ENCODE results near the gene SPRY4. TPM values are rescaled to one million over a fixed set of nuclear protein-coding genes. Genes with fewer than 3 reads are reported as not detected.

Gene SPRY4
- total RNA-seq, 2 experiments from 2014 or later, result 0.86 to 1.3 TPM

DNA sequence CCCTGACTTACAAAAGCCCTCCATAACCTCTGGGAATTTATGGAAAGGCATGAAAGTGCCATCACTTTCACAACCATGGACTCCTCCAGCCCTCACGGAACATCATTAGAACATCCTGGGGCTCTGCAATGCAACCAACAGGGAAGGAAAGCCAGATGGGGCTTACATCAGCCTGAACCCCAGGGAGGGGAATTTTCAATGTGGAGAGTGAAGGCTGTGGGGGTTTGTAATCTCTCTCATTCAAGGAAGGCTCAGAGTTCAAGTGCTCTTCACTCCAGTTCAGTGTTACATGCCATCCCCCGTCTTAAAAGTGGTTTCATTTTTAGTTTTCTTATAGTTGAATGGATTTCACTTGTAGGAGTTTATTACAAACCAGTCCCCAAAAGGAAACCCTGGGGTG, 5.7 kb downstream of the SPRY4 start:
- CTCF ChIA-PET, result no interaction called here
- Mint-ChIP-seq H3K9me3 (no peaks in the 10 kb centered on the region), H3K27me3 (peaks cover 12% of the 10 kb centered on the region), H3K4me3 (no peak overlapping the region), H3K4me1 (peaks cover 33% of the 10 kb centered on the region), H3K36me3 (ENCODE audit: low read depth) (no peaks in the 10 kb centered on the region), H3K27ac (no peak overlapping the region)
- POLR2A ChIA-PET, result no interaction called here
- DNase-seq, result no peak

DNA sequence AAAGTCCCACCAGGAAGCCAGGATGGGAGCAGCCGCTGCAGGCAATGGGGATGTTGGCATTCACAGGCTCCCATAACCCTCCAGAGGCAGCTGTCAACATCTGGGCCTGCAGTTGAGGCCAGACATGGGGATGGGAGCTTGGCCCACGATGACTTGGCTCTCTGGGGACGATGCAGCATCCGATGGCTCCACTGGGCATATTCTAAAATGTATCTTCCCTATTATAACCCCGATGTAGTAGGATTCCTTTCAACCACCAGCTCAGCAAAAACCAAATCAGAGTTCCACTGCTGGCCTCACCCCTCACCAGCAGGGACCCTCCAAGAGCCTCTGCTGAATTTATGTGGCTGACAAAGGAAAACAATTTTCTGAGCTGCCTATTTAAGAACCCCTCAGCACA, 7.1 kb downstream of the SPRY4 start:
- no peak for DNase-seq
- Mint-ChIP-seq H3K27me3 (peaks cover 4% of the 10 kb centered on the region), H3K4me1 (peaks cover 26% of the 10 kb centered on the region), H3K4me3 (no peak overlapping the region), H3K9me3 (no peaks in the 10 kb centered on the region), H3K27ac (no peak overlapping the region), H3K36me3 (ENCODE audit: low read depth) (no peaks in the 10 kb centered on the region)
- ChIA-PET CTCF (no interaction called here), POLR2A (no interaction called here)

DNA sequence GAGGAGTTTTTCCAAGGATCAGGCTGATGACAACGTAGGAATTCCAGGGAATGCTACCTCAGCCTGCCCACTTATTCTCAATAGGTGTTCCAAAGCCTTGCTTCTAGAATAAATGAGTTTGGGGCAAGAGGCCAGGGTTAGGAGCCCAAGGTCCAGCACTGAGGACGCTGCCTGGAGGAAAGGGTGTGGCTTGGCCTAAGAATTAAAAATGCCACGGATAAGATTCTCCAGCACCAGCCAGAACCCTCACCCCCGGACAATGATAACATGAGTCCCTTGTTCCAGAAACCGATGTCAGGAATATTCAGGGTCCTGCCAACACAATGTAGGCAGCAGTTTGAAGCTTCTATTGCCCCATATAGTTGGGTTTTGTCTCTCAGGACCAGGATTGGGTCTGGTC, 7.6 kb downstream of the SPRY4 start:
- POLR2A ChIA-PET, result no interaction called here
- CTCF ChIA-PET, result no interaction called here
- no peaks in the 10 kb centered on the region for H3K36me3 Mint-ChIP-seq (ENCODE audit: low read depth)
- no peaks in the 10 kb centered on the region for H3K9me3 Mint-ChIP-seq
- H3K27me3 Mint-ChIP-seq, result peaks cover 2% of the 10 kb centered on the region
- DNase-seq, result no peak
- H3K4me3 Mint-ChIP-seq, result no peak overlapping the region
- H3K4me1 Mint-ChIP-seq, result peaks cover 26% of the 10 kb centered on the region
- H3K27ac Mint-ChIP-seq, result no peak overlapping the region

DNA sequence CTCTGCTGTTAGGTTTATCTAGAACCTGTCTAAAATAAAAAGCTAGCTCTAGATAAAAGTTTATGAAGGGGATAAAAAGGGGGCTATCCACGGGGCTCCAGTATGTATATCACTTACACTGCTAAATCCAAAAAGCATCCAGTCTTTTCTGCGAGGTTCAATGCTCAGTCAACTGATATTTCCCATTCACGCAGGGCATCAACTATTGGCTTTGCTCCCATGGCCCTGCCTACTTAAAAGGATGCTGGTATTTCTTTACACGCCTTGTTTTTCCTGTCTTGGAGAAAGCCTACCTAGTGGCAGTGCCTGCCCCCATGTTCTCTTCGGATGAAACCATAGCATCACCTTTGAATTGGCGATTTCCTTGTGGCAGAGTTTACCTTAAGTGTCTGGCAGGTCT, 8.1 kb downstream of the SPRY4 start:
- H3K4me3 Mint-ChIP-seq, result no peak overlapping the region
- DNase-seq, result no peak
- no peak overlapping the region for H3K27ac Mint-ChIP-seq
- no peaks in the 10 kb centered on the region for H3K27me3 Mint-ChIP-seq
- peaks cover 26% of the 10 kb centered on the region for H3K4me1 Mint-ChIP-seq
- ChIA-PET CTCF (no interaction called here), POLR2A (no interaction called here)
- H3K9me3 Mint-ChIP-seq, result no peaks in the 10 kb centered on the region
- H3K36me3 Mint-ChIP-seq (ENCODE audit: low read depth), result no peaks in the 10 kb centered on the region

DNA sequence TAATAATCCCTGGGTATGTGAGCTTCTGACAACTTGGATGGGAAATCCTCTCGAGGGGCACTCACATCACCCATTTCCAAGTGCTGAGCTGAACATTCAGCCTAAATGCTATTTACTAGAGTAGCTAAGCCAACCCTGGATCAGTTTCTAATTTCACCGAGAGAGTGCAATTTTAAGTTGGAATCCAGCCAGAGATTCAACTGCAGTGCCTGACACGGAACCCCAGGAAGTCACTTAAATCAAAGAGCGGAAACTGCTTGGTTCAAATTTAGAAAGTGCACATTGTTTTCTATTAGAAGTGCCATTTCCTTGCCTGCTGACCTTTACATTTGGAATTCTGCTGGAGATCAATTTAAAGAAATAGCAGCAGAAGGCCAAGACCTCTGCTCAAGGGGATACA, 8.8 kb downstream of the SPRY4 start:
- POLR2A ChIA-PET, result no interaction called here

DNA sequence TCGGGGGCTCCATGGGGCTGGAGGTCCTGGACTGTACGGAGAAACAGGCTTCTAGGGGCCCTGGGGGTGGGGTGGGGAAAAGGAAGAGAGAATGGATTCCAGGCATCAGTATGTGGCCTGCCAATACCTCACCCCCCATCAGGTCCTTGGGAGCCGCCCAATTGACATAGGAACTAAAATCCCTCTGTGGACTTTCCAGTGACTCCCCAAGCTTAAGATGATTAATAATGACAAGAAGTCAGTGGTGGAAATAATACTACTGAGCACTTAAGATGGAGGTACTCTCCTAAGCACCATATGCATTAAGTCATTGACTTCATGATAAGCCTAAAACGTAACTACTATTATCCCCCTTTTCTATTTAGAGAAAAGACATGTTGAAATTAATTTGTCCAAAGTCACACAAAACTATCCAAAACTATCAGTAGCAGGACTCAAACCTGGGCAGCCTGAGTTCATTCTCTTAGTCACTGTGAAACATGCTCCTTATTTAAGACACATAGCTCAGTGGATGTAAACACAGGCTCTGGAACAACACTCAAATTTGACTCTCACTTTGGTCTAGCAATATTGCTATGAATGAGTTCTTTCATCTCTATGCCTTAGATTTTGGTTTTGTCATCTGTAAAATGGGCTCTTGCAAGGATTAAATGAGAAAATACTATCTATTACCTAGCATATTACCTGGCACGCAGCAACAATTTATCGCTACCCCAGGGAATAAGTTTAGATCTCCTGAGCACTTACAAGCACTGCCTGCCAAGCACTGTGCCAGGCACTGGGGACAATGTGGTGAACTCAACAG, 9.5 kb downstream of the SPRY4 start:
- no peak for DNase-seq
- CTCF ChIA-PET, result no interaction called here
- POLR2A ChIA-PET, result no interaction called here
- Mint-ChIP-seq H3K27me3 (no peaks in the 10 kb centered on the region), H3K4me3 (no peak overlapping the region), H3K36me3 (ENCODE audit: low read depth) (no peaks in the 10 kb centered on the region), H3K9me3 (no peaks in the 10 kb centered on the region), H3K27ac (no peak overlapping the region), H3K4me1 (peaks cover 16% of the 10 kb centered on the region)

More for the DNA sequence above, 8.8 kb downstream of the SPRY4 start:
- CTCF ChIA-PET, result no interaction called here
- Mint-ChIP-seq H3K27ac (no peak overlapping the region), H3K9me3 (no peaks in the 10 kb centered on the region), H3K36me3 (ENCODE audit: low read depth) (no peaks in the 10 kb centered on the region), H3K4me1 (peaks cover 23% of the 10 kb centered on the region), H3K4me3 (no peak overlapping the region), H3K27me3 (no peaks in the 10 kb centered on the region)
- DNase-seq, result no peak

DNA sequence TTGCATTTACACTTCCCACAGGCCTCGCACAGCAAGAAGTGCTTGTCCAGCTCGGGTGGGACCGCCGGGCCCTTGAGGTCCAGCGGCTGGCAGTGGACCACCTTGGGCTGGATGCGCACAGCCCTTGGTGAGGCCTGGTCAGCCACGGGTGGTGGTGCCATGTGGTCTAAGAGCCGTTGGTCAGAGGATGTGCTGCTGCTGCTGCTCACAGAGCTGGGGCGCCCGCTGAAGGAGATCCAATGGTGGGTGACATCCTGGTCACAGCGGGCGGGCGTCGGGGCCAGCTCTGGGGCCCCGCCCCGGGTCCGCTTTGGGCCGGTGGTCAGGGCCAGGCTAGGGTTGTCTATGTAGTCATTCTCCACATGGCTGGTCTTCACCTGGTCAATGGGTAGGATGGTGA, 10.2 kb downstream of the SPRY4 start:
- H3K9me3 Mint-ChIP-seq, result no peaks in the 10 kb centered on the region
- no peak overlapping the region for H3K27ac Mint-ChIP-seq
- H3K27me3 Mint-ChIP-seq, result no peaks in the 10 kb centered on the region
- H3K4me1 Mint-ChIP-seq, result peaks cover 15% of the 10 kb centered on the region
- POLR2A ChIA-PET, result no interaction called here
- H3K36me3 Mint-ChIP-seq (ENCODE audit: low read depth), result no peaks in the 10 kb centered on the region
- CTCF ChIA-PET, result no interaction called here
- no peak for DNase-seq
- H3K4me3 Mint-ChIP-seq, result no peak overlapping the region

DNA sequence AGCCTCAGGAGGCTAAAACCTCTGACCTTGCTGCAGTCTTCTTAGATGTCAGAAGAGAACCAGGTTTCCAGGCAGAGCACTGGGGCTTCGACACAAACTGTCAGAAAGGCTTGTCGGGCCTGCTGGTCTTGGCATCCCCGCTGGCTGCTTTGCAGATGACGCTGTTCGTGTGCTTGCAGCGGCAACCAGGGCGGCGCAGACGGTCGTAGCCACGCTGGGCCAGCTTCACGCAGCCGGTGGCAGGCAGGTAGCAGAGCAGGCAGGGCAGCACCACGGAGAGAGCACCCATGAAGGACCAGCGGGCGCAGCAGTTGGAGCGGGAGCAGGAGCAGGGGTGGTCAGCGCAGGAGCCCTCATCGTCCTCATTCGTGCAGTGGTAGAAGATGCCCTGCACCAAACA, 10.7 kb downstream of the SPRY4 start:
- Mint-ChIP-seq H3K27ac (no peak overlapping the region), H3K27me3 (no peaks in the 10 kb centered on the region), H3K9me3 (no peaks in the 10 kb centered on the region), H3K36me3 (ENCODE audit: low read depth) (no peaks in the 10 kb centered on the region), H3K4me3 (no peak overlapping the region), H3K4me1 (peaks cover 11% of the 10 kb centered on the region)
- ChIA-PET CTCF (no interaction called here), POLR2A (no interaction called here)
- DNase-seq, result no peak

DNA sequence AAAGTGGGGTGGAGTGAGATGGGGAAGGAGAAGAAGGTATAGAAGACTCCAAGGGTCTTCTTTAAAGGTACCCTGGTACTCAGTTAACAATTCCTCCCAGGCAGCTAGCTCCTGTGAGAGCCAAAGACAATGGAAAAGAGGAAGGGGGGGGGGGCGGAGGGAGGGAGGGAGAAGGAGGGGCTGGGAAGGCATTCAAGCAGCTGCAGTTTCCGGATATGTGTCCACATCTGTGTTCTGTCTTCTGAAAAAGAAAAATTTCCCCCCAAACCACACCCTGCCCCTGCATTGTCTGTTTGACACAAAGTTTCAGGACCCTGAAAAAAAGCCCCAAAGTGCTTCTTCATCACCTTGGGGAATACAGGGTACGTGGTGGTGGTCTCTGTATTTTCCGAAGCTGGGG, 11.1 kb downstream of the SPRY4 start:
- POLR2A ChIA-PET, result no interaction called here
- Mint-ChIP-seq H3K9me3 (no peaks in the 10 kb centered on the region), H3K36me3 (ENCODE audit: low read depth) (no peaks in the 10 kb centered on the region), H3K27me3 (no peaks in the 10 kb centered on the region), H3K4me3 (no peak overlapping the region), H3K27ac (no peak overlapping the region), H3K4me1 (peaks cover 7% of the 10 kb centered on the region)
- DNase-seq, result no peak
- CTCF ChIA-PET, result no interaction called here

DNA sequence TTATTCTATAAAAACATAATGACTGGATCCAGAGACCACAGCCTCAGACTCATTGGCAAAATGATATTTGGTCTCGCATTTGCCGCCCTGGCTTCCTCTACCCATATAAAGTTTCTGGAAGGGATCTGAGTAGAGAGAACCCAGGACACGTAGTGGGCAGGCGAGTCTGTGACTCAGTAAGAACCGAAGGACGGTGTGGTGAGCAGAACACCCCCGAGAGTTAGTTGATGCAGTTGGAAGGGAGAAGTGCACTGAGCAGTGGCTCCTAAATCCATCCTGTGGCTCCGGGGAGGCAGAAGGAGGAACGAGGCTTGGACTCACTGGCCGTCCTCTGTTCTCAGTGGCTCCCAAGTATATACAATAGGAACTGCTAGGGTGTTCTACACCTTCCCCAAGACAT, 11.5 kb downstream of the SPRY4 start:
- Mint-ChIP-seq H3K9me3 (no peaks in the 10 kb centered on the region), H3K27me3 (no peaks in the 10 kb centered on the region), H3K4me1 (peaks cover 7% of the 10 kb centered on the region), H3K4me3 (no peak overlapping the region), H3K27ac (no peak overlapping the region), H3K36me3 (ENCODE audit: low read depth) (no peaks in the 10 kb centered on the region)
- POLR2A ChIA-PET, result no interaction called here
- CTCF ChIA-PET, result no interaction called here
- no peak for DNase-seq

DNA sequence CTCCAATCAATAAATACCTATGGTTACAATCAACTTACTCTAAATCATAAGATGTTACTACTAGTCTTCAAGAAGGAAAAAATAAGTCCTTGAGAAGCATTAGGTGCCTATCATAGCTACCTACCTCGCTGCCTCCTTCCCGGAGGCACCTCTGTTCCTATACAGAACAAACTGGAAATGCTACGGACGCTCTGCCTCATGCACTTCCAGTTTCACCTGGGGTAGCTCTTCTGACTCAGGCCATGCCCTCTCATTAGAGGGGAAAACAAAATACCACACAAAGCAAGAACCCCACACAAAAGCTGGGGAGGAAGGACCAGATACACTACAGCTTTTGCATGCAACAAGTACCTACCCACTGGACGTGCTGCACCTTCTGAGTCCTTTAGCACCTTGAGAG, 12.4 kb downstream of the SPRY4 start:
- no peak overlapping the region for H3K4me3 Mint-ChIP-seq
- no peak overlapping the region for H3K27ac Mint-ChIP-seq
- H3K27me3 Mint-ChIP-seq, result no peaks in the 10 kb centered on the region
- ChIA-PET CTCF (no interaction called here), POLR2A (interaction anchor here (0.8 kb wide), 1 partner anchor 13 kb away, joined by 3 read pairs; the partner anchor contains the start of gene SPRY4)
- H3K36me3 Mint-ChIP-seq (ENCODE audit: low read depth), result no peaks in the 10 kb centered on the region
- peaks cover 7% of the 10 kb centered on the region for H3K4me1 Mint-ChIP-seq
- DNase-seq, result no peak
- no peaks in the 10 kb centered on the region for H3K9me3 Mint-ChIP-seq

DNA sequence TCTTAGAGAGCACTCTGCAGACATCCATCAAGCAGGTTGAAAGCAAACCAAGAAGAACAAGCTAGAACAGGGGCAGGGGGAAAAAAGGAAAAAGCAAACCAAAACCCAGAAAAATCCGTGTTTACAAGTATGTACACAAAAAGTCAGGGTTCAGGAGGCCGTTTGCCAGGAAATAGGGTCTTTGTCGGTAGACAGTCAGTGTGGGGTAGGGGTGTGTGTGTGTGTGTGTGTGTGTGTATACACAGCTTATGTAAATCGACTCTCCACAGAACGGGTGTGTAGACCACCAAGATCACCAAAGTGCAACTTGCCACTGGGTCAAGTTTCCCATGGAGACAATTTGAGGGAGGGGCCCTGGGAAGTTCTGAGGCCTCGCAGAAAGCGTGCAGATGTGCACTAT, 13.1 kb downstream of the SPRY4 start:
- Mint-ChIP-seq H3K27ac (no peak overlapping the region), H3K9me3 (no peaks in the 10 kb centered on the region), H3K4me1 (peaks cover 7% of the 10 kb centered on the region), H3K4me3 (no peak overlapping the region), H3K36me3 (ENCODE audit: low read depth) (no peaks in the 10 kb centered on the region), H3K27me3 (no peaks in the 10 kb centered on the region)
- POLR2A ChIA-PET, result no interaction called here
- CTCF ChIA-PET, result no interaction called here
- no peak for DNase-seq

DNA sequence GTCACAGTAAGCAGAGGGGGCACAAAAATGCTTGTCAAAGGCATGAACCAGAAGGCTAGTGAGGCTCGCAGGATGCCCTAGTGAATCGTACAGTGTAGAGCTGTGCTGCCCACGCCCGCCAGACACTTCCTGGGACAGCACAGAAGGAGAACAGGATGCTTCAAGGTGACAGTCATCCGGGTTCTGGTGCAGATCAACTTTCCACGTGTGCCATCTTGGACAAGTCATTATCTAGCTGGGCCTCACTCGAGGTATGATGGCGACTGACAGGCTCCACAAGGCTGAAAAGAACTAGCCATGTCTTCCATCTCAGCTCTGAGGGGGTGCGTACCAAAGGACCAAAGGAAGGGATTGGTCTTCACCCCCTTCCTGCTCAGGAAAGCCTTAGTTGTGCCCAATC, 14.0 kb downstream of the SPRY4 start:
- no peaks in the 10 kb centered on the region for H3K9me3 Mint-ChIP-seq
- H3K36me3 Mint-ChIP-seq (ENCODE audit: low read depth), result no peaks in the 10 kb centered on the region
- POLR2A ChIA-PET, result no interaction called here
- CTCF ChIA-PET, result no interaction called here
- H3K27me3 Mint-ChIP-seq, result no peaks in the 10 kb centered on the region
- no peak overlapping the region for H3K4me3 Mint-ChIP-seq
- DNase-seq, result no peak
- H3K27ac Mint-ChIP-seq, result no peak overlapping the region
- H3K4me1 Mint-ChIP-seq, result peaks cover under 1% of the 10 kb centered on the region

DNA sequence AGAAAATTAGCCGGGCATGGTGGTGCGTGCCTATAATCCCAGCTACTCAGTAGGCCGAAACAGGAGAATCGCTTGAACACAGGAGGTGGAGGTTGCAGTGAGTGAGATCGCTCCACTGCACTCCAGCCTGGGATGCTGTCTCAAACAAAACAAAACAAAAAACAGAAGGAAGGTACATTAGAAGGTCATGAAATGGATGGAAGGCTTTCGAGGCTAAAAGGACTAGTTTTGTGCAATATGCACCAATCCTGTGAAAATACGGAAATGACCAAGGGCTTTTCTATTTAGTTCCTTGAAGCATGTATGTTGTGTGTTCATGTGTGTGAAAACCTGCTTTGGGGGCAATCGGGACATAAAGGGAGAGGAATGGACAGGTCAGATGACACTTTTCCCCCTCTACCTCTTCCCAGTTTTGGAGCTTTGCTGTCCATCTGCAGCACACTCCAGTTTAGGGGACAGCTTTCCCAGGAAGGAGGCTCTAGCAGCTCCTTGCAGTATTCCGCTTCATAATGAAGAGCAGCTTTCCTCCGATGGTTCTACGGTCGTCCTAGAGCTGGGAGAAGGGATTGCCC, 15.0 kb downstream of the SPRY4 start:
- H3K4me1 Mint-ChIP-seq, result no peaks in the 10 kb centered on the region
- H3K9me3 Mint-ChIP-seq, result no peaks in the 10 kb centered on the region
- ChIA-PET POLR2A (no interaction called here), CTCF (no interaction called here)
- H3K4me3 Mint-ChIP-seq, result no peak overlapping the region
- H3K36me3 Mint-ChIP-seq (ENCODE audit: low read depth), result no peaks in the 10 kb centered on the region
- peaks cover 3% of the 10 kb centered on the region for H3K27me3 Mint-ChIP-seq
- DNase-seq, result no peak
- H3K27ac Mint-ChIP-seq, result no peak overlapping the region
